H1 (cell line): ENCODE measurements around the gene PAQR5. TPM values are rescaled to one million over a fixed set of nuclear protein-coding genes. Genes with fewer than 3 reads are reported as not detected.

ENCODE experiments used
- CTCF ChIA-PET: fragments of 300-600 bp; sonication (Branson Sonifier 250); formaldehyde crosslinking; loops from one replicate; lab custom pipeline; 2021; ENCODE audit not compliant: partially characterized antibody; lab: Charles Lee
- POLR2A ChIA-PET: fragments of 300-600 bp; sonication (Branson Sonifier 250); formaldehyde crosslinking; loops from one replicate; lab custom pipeline; 2021; ENCODE audit warnings: inconsistent platforms; ENCODE audit not compliant: partially characterized antibody; lab: Charles Lee
- DNase-seq, 2 experiments: peaks; one replicate each; pipeline versions ENCODE4 v3.0.0 to v3.0.0-alpha.2; 2010 to 2022; ENCODE audit warnings: low spot score in 2 of 2, low read depth in 1 of 2, mixed read lengths in 1 of 2
- FAIRE-seq: peaks from 2 replicates; lab custom pipeline; 2011; peaks lifted over from hg19 to GRCh38; lab: Jason Lieb, UNC
- H2AFZ ChIP-seq: 2 replicates; pipeline ENCODE4 v1.8.1; 2012; ENCODE audit warnings: low read length, inconsistent platforms
- H2AK5ac ChIP-seq: 2 replicates; pipeline ENCODE4 v1.6.1; 2013; ENCODE audit warnings: low read depth, low read length
- H2BK120ac ChIP-seq: replicated peaks from 2 replicates; pipeline ENCODE3; 2013; ENCODE audit warnings: low read depth, low read length, inconsistent platforms
- H2BK12ac ChIP-seq: 2 replicates; pipeline ENCODE4 v1.6.1; 2013; ENCODE audit warnings: low read depth, low read length
- H2BK15ac ChIP-seq: 2 replicates; pipeline ENCODE4 v1.6.1; 2013; ENCODE audit warnings: low read length
- H2BK20ac ChIP-seq: 2 replicates; pipeline ENCODE4 v1.6.1; 2013; ENCODE audit warnings: low read length
- H2BK5ac ChIP-seq: 2 replicates; pipeline ENCODE4 v1.6.1; 2013; ENCODE audit warnings: low read depth, low read length
- H3K14ac ChIP-seq: 2 replicates; pipeline ENCODE4 v1.6.1; 2013; ENCODE audit warnings: inconsistent platforms; ENCODE audit not compliant: insufficient read length
- H3K18ac ChIP-seq: 2 replicates; pipeline ENCODE4 v1.6.1; 2013; ENCODE audit warnings: low read length; ENCODE audit errors: extremely low read depth
- H3K23ac ChIP-seq: 2 replicates; pipeline ENCODE4 v1.6.1; 2013; ENCODE audit warnings: inconsistent platforms; ENCODE audit not compliant: insufficient read length
- H3K23me2 ChIP-seq: 2 replicates; pipeline ENCODE4 v1.6.1; 2013; ENCODE audit warnings: low read depth, low read length
- H3K27ac ChIP-seq: 2 replicates; pipeline ENCODE4 v1.6.1; 2011; ENCODE audit warnings: low read depth, low read length, inconsistent platforms
- H3K27me3 ChIP-seq, 4 experiments: replicated peaks in 1 of 4; 1 replicate in 1 of 4; 2 replicates in 3 of 4; pipeline versions ENCODE4 v1.6.1 to v1.8.1; 2011 to 2013; ENCODE audit warnings: low read length in 3 of 4, mild to moderate bottlenecking in 3 of 4, inconsistent platforms in 2 of 4, mixed read lengths in 2 of 4, moderate library complexity in 1 of 4; ENCODE audit not compliant: control insufficient read depth in 3 of 4, insufficient read depth in 3 of 4; ENCODE audit errors: extremely low read depth in 1 of 4
- H3K36me3 ChIP-seq, 4 experiments: 2 replicates each; pipeline versions ENCODE4 v1.6.1 to v1.8.1; 2011 to 2013; ENCODE audit warnings: mild to moderate bottlenecking in 4 of 4, low read length in 3 of 4, moderate library complexity in 2 of 4, control low read depth in 1 of 4, inconsistent platforms in 1 of 4; ENCODE audit not compliant: insufficient read depth in 4 of 4, control insufficient read depth in 2 of 4
- H3K4ac ChIP-seq: replicated peaks from 2 replicates; pipeline ENCODE3; 2013; ENCODE audit warnings: low read length, low read depth, mixed read lengths, inconsistent platforms; ENCODE audit not compliant: insufficient read length
- H3K4me1 ChIP-seq, 4 experiments: replicated peaks in 1 of 4; 1 replicate in 1 of 4; 2 replicates in 3 of 4; pipeline versions ENCODE4 v1.6.1 to v1.8.1; 2011 to 2013; ENCODE audit warnings: low read length in 3 of 4, inconsistent platforms in 2 of 4, mixed read lengths in 1 of 4; ENCODE audit not compliant: insufficient read depth in 4 of 4, control insufficient read depth in 3 of 4
- H3K4me2 ChIP-seq, 2 experiments: 2 replicates each; pipeline versions ENCODE4 v1.6.1 to v1.8.1; 2011 to 2013; ENCODE audit warnings: low read depth in 2 of 2, low read length in 2 of 2, control low read depth in 1 of 2, inconsistent platforms in 1 of 2, mild to moderate bottlenecking in 1 of 2; ENCODE audit not compliant: insufficient read depth in 1 of 2
- H3K4me3 ChIP-seq, 4 experiments: fragments of 200-600, 300-600 bp in 1 of 4; sonication (generic), shearing (Covaris generic), sonication (Bioruptor Twin) in 1 of 4; 2 replicates each; pipeline versions ENCODE4 v1.5.1 to v1.8.1; 2011 to 2016; ENCODE audit warnings: low read length in 4 of 4, low read depth in 3 of 4, control low read depth in 2 of 4, inconsistent platforms in 2 of 4, mild to moderate bottlenecking in 2 of 4, mixed read lengths in 1 of 4, moderate library complexity in 1 of 4; ENCODE audit not compliant: insufficient read depth in 2 of 4; ENCODE audit errors: extremely low read depth in 1 of 4
- H3K56ac ChIP-seq: replicated peaks from 2 replicates; pipeline ENCODE3; 2013; ENCODE audit warnings: low read depth, mild to moderate bottlenecking, mixed read lengths, low read length, inconsistent platforms; ENCODE audit not compliant: insufficient read length
- H3K79me1 ChIP-seq: 2 replicates; pipeline ENCODE4 v1.6.1; 2013; ENCODE audit warnings: low read depth, low read length, control low read depth
- H3K79me2 ChIP-seq, 2 experiments: 2 replicates each; pipeline versions ENCODE4 v1.6.1 to v1.8.1; 2012 to 2013; ENCODE audit warnings: low read length in 2 of 2, mild to moderate bottlenecking in 2 of 2, inconsistent platforms in 1 of 2; ENCODE audit not compliant: insufficient read depth in 2 of 2, control insufficient read depth in 1 of 2
- H3K9ac ChIP-seq, 4 experiments: replicated peaks in 1 of 4; 1 replicate in 1 of 4; 2 replicates in 3 of 4; pipeline versions ENCODE4 v1.6.1 to v1.8.1; 2011 to 2013; ENCODE audit warnings: low read depth in 3 of 4, low read length in 3 of 4, control low read depth in 2 of 4, mild to moderate bottlenecking in 2 of 4, moderate library complexity in 2 of 4, inconsistent platforms in 1 of 4; ENCODE audit errors: extremely low read depth in 1 of 4
- H3K9me3 ChIP-seq, 2 experiments: 2 replicates each; pipeline versions ENCODE4 v1.6.1 to v1.8.1; 2012 to 2013; ENCODE audit warnings: mild to moderate bottlenecking in 2 of 2, moderate library complexity in 2 of 2, control low read depth in 1 of 2, inconsistent platforms in 1 of 2, low read depth in 1 of 2, low read length in 1 of 2, mixed read lengths in 1 of 2; ENCODE audit not compliant: insufficient read depth in 2 of 2
- H4K20me1 ChIP-seq, 2 experiments: replicated peaks in 1 of 2; 2 replicates each; pipeline versions ENCODE3 to v1.8.1; 2011 to 2013; ENCODE audit warnings: inconsistent platforms in 2 of 2, low read length in 2 of 2, mild to moderate bottlenecking in 1 of 2; ENCODE audit not compliant: insufficient read depth in 2 of 2, control insufficient read depth in 1 of 2
- H4K5ac ChIP-seq: 2 replicates; pipeline ENCODE4 v1.6.1; 2013; ENCODE audit warnings: low read length, low read depth, mixed read lengths, inconsistent platforms; ENCODE audit not compliant: insufficient read length
- H4K8ac ChIP-seq: 2 replicates; pipeline ENCODE4 v1.8.0; 2013; ENCODE audit warnings: mild to moderate bottlenecking, moderate library complexity, low read length, inconsistent platforms; ENCODE audit not compliant: insufficient read depth; ENCODE audit errors: extremely low read depth
- H4K91ac ChIP-seq: replicated peaks from 2 replicates; pipeline ENCODE3; 2013; ENCODE audit warnings: low read length, mixed read lengths, inconsistent platforms; ENCODE audit not compliant: insufficient read length
- CHD2 ChIP-seq: IDR thresholded peaks from 2 replicates; pipeline ENCODE4 v1.6.1; 2012; ENCODE audit warnings: low read length, improper control_type of control experiment
- CTBP2 ChIP-seq: IDR thresholded peaks from 2 replicates; pipeline ENCODE4 v1.7.0; 2011; ENCODE audit warnings: borderline replicate concordance, mild to moderate bottlenecking, moderate library complexity, mixed read lengths, low read length; ENCODE audit not compliant: insufficient read depth, insufficient read length
- EP300 ChIP-seq, 2 experiments: IDR thresholded peaks; 1 replicate in 1 of 2; 2 replicates in 1 of 2; pipeline ENCODE4 v1.6.1; 2011 to 2012; ENCODE audit warnings: low read depth in 2 of 2, low read length in 2 of 2, mild to moderate bottlenecking in 2 of 2, borderline replicate concordance in 1 of 2, inconsistent platforms in 1 of 2, moderate library complexity in 1 of 2
- GTF2F1 ChIP-seq: IDR thresholded peaks from 2 replicates; pipeline ENCODE4 v1.6.1; 2012; ENCODE audit warnings: low read depth, low read length, improper control_type of control experiment, borderline replicate concordance
- NRF1 ChIP-seq: IDR thresholded peaks from 2 replicates; pipeline ENCODE4 v1.6.1; 2011; ENCODE audit warnings: mild to moderate bottlenecking, low read depth, low read length, improper control_type of control experiment
- POLR2AphosphoS5 ChIP-seq: IDR thresholded peaks from 2 replicates; pipeline ENCODE4 v1.6.1; 2011; ENCODE audit warnings: low read depth, low read length
- RXRA ChIP-seq: IDR thresholded peaks from 2 replicates; pipeline ENCODE4 v1.6.1; 2011; ENCODE audit warnings: low read depth, mild to moderate bottlenecking, low read length, moderate library complexity; ENCODE audit not compliant: insufficient read depth
- TEAD4 ChIP-seq: IDR thresholded peaks from 2 replicates; pipeline ENCODE4 v1.6.1; 2012; ENCODE audit warnings: low read depth, low read length, inconsistent platforms, mixed read lengths
- WGBS, 2 experiments: shearing (Covaris generic) in 1 of 2; methylation state at CpG; one replicate each; pipeline versions ENCODE4 v1.1.6 to v1.1.7; 2013 to 2015; ENCODE audit warnings: low lambda C conversion rate in 2 of 2, mixed read lengths in 2 of 2, inconsistent platforms in 1 of 2, low coverage in 1 of 2, missing lambda C conversion rate in 1 of 2; ENCODE audit not compliant: insufficient replicate concordance in 2 of 2, insufficient coverage in 1 of 2, insufficient read length in 1 of 2; ENCODE audit errors: extremely low coverage in 1 of 2, missing lambda C conversion rate in 1 of 2; 5-methylcytosine and 5-hydroxymethylcytosine counted together
- polyA plus RNA-seq, 7 experiments: library from polyadenylated mRNA; depleted of rRNA in 3 of 7; stranded (reverse) in 5 of 7; unstranded in 2 of 7; fragments of >200 nt in 5 of 7; fragments of 200-250 nt in 2 of 7; gene quantifications; 1 replicate in 5 of 7; 2 replicates in 1 of 7; 4 replicates in 1 of 7; pipeline versions ENCODE4 v1.2.1 to v1.2.3, GENCODE V29; 2011 to 2013; ENCODE audit warnings: missing spikeins in 2 of 7, mixed read lengths in 2 of 7
- total RNA-seq: library from RNA; stranded (reverse); fragmentation: NEBNext Ultra II Directional; extraction: Animal tissue kit (Norgen Biotek cat#: 25700); gene quantifications from 2 replicates; pipeline ENCODE4 v1.2.1, GENCODE V29; 2021
- TF ChIP-seq, protein P1 (sequence below): IDR thresholded peaks from 2 replicates; pipeline ENCODE4 v1.6.1; 2011; ENCODE audit warnings: low read length, improper control_type of control experiment

The PAQR5 gene
- total and polyA plus RNA-seq, 2 of the 8 experiments (the other 6 are each of a cell fraction or from before 2014, with no cell fraction given): 8.7 to 18.1 TPM

DNA sequence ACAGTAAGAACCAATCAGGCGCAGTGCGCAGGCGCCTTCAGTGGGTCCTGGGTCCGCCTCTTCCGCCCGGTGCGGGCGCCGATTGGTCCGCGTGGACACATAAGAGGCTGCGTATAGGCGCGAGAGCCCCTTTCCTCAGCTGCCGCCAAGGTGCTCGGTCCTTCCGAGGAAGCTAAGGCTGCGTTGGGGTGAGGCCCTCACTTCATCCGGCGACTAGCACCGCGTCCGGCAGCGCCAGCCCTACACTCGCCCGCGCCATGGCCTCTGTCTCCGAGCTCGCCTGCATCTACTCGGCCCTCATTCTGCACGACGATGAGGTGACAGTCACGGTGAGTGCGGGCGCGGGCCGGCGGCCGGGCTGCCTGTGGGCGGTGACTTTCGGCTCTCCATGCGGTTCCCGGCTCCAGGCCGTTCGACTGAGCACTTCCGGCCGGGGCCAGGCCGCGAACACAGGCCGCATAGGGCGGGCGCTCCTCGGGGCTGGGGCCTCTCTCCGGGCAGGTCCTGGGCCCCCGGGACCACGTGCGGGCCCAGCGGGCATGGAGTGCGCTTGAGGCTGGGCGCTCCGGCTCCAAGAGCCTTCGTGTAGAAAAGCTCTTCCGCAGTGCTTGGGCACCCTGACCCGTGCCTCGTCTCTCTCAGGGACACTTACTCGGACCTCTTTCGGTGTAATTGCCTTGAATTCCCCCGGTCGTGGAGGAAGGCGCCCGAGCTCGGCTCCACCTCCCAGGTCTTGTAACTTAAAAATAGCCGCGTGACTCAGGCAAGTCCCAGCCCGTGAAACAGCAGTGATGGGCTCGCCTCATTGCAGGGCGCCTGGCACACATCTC is 154.2 kb downstream of the PAQR5 start, which contains the start of gene RPLP1:
Gene RPLP1 (plus strand): TSS at position 127 of the 830 bp plus-strand sequence. CDS start 131 bp downstream, at position 258.
- Histone ChIP-seq H3K23me2 (peaks cover 7% of the 10 kb centered on the region; the same call in 1 of the 2 replicates), H3K4me2 (peak within 1 kb of the TSS; percentile 96 to 100), H3K79me2 (peaks cover 14 to 32% of the 10 kb centered on the region in 2 experiments), H3K23ac (no peak within 1 kb of the TSS), H4K8ac (no peak within 1 kb of the TSS; the same call in 1 of the 2 replicates), H2AFZ (peak within 1 kb of the TSS; percentile 98), H3K4ac (peak within 1 kb of the TSS; percentile 10), H3K4me3 (peak within 1 kb of the TSS; percentile 68 to 98 (median 92)), H4K20me1 (peaks cover 23 to 26% of the 10 kb centered on the region in 2 experiments), H3K36me3 (peaks cover 13 to 51% (median 33%) of the 10 kb centered on the region in 4 experiments), H3K79me1 (peaks cover 3% of the 10 kb centered on the region; the same call in 1 of the 2 replicates), H2BK12ac (no peak within 1 kb of the TSS), H2BK120ac (no peak within 1 kb of the TSS), H3K14ac (no peak within 1 kb of the TSS), H3K27me3 (no peaks in the 10 kb centered on the region), H2BK5ac (peak within 1 kb of the TSS; percentile 75), H2BK15ac (no peak within 1 kb of the TSS), H4K5ac (peak within 1 kb of the TSS; percentile 79), H3K18ac (peak within 1 kb of the TSS; percentile 95), H3K9me3 (no peaks in the 10 kb centered on the region), H3K56ac (peak within 1 kb of the TSS; percentile 47), H2AK5ac (no peak within 1 kb of the TSS), H3K4me1 (peaks cover 0 to 7% (median 1%) of the 10 kb centered on the region in 4 experiments; a peak in 3 of 7 replicates), H2BK20ac (no peak within 1 kb of the TSS), H4K91ac (peak within 1 kb of the TSS; percentile 51), H3K9ac (peak within 1 kb of the TSS; percentile 86 to 94 (median 86)), H3K27ac (peak within 1 kb of the TSS; percentile 53; the same call in 1 of the 2 replicates)
- ChIA-PET CTCF (interaction anchor here (1.5 to 3.0 kb wide), 3 partner anchors 10 to 14 kb away, joined by 4 to 14 read pairs (median 10); no protein-coding TSS in a partner anchor), POLR2A (interaction anchor here (0.5 to 9.7 kb wide), 53 partner anchors 10 to 1175 kb away, joined by 3 to 207 read pairs (median 4); partner anchors contain the start of genes FEM1B, KIF23 and TLE3)
- DNase-seq (peak; percentile 88 to 98), FAIRE-seq (no peak)
- WGBS, 2 experiments: 1% methylated on average over 69 of the region's 77 CpGs; no CpG with 5 or more reads in 1 of the 2 experiments
- TF ChIP-seq GTF2F1 (peak; percentile 99), CTBP2 (no peak), TEAD4 (no peak), NRF1 (peak; percentile 68), RXRA (no peak), CHD2 (no peak), POLR2AphosphoS5 (peak; percentile 100), EP300 (IDR thresholded peaks at IDR 0.05; ENCODE audit: borderline replicate concordance in 1 of 2, low read depth in 2 of 2, low read length in 2 of 2) (no peak)
- TF ChIP-seq, protein P1, sequence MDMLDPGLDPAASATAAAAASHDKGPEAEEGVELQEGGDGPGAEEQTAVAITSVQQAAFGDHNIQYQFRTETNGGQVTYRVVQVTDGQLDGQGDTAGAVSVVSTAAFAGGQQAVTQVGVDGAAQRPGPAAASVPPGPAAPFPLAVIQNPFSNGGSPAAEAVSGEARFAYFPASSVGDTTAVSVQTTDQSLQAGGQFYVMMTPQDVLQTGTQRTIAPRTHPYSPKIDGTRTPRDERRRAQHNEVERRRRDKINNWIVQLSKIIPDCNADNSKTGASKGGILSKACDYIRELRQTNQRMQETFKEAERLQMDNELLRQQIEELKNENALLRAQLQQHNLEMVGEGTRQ: 0 out of 2 replicates have a peak, but pooled peaks have one; percentile 3
